HG03095 (cell line): Measurements from ENCODE around the gene VDAC1.
"Not testable (repeated sequence)": the region's sequence is repeated elsewhere in the genome, so short reads cannot be mapped to it uniquely, and the experiment has no call there.

Source experiments
- ATAC-seq: cut with Tn5 transposase; IDR thresholded peaks from one replicate; pipeline ENCODE4 v1.9.1; 2021; ENCODE audit warnings: moderate library complexity; ENCODE audit not compliant: unreplicated experiment

Gene VDAC1

GRCh38 chr5:134004626-134005416 lies at the start of gene VDAC1:
Gene VDAC1 (minus strand): TSS chr5:134004975. CDS start chr5:133993012, 11,963 bp downstream.
- ATAC-seq: peak; percentile 77

GRCh38 chr5:134053840-134054338 lies 49.1 kb upstream of the VDAC1 start:
- no peak for ATAC-seq

DNA sequence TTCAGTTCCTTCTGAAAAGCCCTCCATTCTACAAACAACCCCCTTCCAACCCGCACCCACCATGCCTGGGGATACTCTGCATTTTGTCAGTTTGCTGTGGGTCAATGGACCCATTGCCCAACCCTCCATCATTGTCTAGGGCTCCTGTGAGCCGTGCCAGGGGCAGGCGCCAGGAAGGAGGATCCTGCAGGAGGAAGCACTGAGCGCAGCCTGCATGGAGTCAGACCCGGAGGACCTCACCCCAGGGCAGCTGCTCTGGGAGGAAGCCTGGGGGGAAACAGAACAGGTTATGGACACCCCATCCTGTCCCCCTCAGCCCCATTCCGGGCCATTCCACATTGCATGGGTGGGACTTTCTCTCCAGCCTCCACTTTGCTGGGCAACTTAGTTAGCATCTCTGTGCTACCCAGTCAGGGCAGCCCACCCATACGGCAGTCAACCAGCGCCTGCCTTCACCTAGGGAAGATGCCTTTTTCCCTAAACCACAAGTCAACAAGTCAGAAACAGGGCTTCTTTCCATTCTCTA lies 48.6 kb upstream of the VDAC1 start:
- ATAC-seq: no peak

DNA sequence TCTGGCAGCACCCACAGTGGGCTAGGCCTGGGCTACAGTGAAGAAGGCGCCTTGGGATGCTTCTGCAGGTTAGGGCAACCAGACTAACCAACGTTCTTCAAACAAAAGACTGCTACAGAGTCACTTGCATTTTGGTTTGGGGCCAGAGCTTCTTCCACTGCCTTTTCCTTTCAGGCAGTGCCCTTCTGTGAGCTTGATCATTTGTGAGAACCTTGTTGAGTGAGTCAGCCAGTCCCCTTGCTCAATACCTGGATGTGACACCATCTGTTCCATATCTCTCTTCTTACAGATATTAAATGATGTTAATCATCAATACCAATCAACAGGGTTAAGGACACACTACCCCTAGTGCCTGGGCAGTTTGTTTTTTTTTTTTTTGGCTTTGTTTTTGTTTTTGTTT lies 46.5 kb upstream of the VDAC1 start:
- no peak for ATAC-seq

GRCh38 chr5:134048864-134049263 lies 44.1 kb upstream of the VDAC1 start:
- ATAC-seq: no peak

- no peak for ATAC-seq
Measured at GRCh38 chr5:134047687-134048056, 42.9 kb upstream of the VDAC1 start.

DNA sequence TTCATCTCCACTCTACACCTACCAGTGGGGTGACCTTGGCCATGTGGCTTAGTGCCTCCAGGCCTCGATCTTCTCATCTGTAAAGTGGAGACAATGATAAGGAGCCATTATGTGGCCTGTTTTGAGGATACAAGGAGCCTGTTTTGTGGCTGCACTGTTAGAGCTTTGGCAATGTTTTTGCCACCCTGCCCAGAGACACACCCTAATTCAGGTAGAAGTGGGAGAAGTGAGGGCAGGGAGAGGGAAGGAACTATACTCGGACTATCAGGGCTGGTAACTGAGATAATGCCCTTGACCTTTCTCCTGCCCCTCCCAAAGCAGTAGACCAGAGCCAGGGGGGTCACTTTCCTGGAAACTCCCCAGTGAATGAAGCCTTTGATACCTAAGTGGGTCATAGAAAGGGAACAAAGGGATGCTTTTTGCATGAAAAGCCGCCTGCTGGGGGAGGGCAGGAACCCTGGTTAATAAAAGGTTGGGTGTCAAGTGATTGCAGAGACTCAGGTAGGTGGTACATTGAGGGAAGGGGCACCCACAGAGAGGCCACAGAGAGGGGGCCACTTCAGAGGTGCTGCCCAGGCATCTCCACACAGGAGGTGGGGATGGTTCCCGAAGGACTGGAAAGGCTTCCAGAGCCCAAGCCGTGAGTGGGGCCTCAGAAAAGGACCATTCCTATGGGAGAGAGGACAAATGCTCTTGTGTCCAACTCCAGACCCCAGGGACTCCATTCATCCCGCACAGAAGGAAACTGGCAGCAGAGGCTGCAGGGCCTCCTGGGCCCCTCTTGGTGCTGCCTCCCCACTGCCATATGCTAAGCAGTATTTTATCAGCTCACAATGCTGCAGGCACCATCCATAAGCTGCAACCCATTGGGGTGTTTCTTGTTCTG lies 42.3 kb upstream of the VDAC1 start:
- ATAC-seq: no peak

DNA sequence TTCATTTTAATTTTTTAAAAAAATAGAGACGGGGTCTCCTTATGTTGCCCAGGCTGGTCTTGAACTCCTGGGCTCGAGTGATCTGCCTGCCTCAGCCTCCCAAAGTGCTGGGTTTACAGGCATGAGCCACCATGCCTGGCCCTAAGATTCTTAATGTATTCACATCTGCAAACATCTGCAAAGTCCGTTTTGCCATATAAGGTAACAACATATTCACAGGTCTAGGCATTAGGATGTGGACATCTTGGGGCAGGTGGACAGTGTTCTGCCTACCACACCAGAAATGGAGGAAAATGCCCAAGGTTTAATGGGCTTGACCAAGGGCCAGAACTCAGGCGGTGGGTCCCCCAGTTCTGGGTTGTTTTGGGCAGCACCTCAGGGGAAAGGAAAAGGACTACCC lies 41.6 kb upstream of the VDAC1 start:
- ATAC-seq: no peak

DNA sequence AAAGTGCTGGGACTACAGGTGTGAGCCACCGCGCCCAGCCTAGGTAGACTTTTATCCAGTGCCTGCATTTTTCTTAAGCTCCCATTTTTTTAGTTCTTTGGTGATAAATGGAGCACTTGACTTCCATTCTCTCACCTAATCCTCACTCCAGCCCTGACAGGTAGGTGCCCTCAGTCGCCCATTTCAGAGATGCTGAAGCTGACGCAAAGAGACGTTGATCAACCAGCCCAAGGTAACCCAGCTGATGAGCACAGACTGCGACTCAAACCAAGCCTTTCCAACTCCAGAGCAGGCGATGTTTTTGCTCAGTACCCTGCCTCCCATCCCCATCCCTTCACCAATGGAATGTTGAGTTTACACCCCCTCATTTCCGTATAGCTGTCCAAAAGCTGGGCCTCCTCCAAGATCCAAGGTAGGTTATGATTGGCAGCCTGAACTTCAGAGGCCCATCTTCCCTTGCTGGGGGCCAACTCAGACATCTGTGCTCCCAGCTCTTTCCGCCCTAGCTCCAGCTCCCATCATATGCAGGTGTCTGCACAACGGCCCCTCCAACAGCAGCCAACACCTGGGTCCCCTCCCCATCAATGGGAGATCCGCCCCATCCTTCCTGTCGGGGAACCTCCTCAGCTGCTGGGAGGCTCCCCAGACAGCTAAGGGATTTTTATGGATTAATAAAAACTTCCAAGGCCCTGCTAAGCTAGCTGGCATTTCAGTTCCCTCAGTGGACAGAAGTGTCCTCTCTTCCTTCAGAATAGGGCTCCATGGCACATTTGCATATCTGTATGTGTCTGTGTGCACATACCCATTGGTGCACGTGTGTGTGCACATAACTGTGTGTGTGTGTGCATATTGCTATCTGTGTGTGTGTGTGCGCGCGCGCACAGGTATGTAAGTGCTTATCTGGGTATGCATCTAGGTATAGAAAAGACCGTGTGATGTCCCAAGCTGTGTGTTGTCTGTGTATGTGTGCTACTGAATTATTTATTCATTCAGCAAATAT lies 39.3 kb upstream of the VDAC1 start:
- ATAC-seq: no peak

- no peak for ATAC-seq
Measured at GRCh38 chr5:134041570-134042411, 37.0 kb upstream of the VDAC1 start.

DNA sequence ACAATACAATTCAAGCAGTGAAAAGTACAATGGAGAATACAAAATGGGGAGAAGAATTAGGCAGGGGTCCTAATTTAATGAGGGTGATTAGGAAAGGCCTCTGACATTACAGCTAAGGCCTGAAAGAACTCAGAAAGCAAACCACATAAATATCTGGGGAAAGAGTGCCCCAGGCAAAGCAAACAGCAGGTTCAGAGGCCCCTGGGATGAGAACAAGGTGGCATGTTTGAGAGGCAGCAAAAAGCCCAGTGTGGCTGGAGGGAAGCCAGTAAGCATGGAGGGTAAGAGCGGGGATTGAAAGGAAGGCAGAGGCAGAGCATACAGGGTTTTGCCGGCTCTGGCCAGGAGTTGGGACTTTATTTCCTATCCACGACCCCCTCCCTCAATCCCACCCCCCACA lies 33.4 kb upstream of the VDAC1 start:
- no peak for ATAC-seq

GRCh38 chr5:134037160-134037559 lies 32.4 kb upstream of the VDAC1 start:
- ATAC-seq: no peak

DNA sequence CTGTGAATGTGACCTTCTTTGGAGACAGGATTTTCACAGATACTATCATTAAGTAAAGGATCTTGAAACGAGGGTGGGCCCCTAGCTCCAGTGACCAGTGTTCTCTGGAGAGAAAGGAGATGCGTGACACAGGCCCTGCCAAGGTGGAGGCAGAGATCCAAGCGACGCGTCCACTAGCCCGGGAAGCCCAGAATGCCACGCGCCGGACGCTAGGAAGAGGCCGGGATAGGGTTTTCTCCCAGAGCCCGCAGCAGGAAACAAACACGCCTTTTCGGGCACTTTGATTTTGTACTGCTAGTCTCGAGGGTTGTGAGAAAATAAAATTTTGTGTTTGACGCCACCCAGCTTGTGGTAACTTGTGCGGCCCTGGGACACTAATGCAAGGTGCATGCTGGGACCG lies 29.6 kb upstream of the VDAC1 start:
- ATAC-seq: no peak

GRCh38 chr5:134030303-134030964 lies 25.7 kb upstream of the VDAC1 start:
- not testable (repeated sequence) for ATAC-seq

- ATAC-seq: no peak
Measured at GRCh38 chr5:134029156-134029555, 24.4 kb upstream of the VDAC1 start.

GRCh38 chr5:134028496-134028895 lies 23.7 kb upstream of the VDAC1 start:
- no peak for ATAC-seq

- ATAC-seq: no peak
Measured at GRCh38 chr5:134027288-134027615, 22.5 kb upstream of the VDAC1 start.

- peak; percentile 62 for ATAC-seq
Measured at GRCh38 chr5:134026521-134027287, 21.9 kb upstream of the VDAC1 start.
